Keratinocyte (primary cell): ENCODE data around the gene ATM. TPM values are rescaled to one million over a fixed set of nuclear protein-coding genes. Genes with fewer than 3 reads are reported as not detected.

Source experiments
- DNase-seq: peaks from one replicate; pipeline ENCODE4 v3.0.0-alpha.2; 2011; ENCODE audit warnings: low read depth, missing footprints, low spot score
- FAIRE-seq: peaks from 2 replicates; lab custom pipeline; 2011; peaks lifted over from hg19 to GRCh38; lab: Jason Lieb, UNC
- H2AFZ ChIP-seq: 2 replicates; pipeline ENCODE4 v1.6.0; 2012; ENCODE audit warnings: low read length, control low read depth, inconsistent platforms; ENCODE audit not compliant: control insufficient read depth
- H3K27ac ChIP-seq: 2 replicates; pipeline ENCODE4 v1.5.1; 2011; ENCODE audit warnings: low read length; ENCODE audit not compliant: control insufficient read depth, insufficient read depth
- H3K27me3 ChIP-seq: 3 replicates; pipeline ENCODE4 v1.6.0; 2011; ENCODE audit warnings: low read length; ENCODE audit not compliant: control insufficient read depth, insufficient read depth; ENCODE audit errors: extremely low read depth
- H3K36me3 ChIP-seq, 2 experiments: 2 replicates in 1 of 2; 3 replicates in 1 of 2; pipeline ENCODE4 v1.5.1; 2011; ENCODE audit warnings: low read length in 2 of 2, mild to moderate bottlenecking in 1 of 2; ENCODE audit not compliant: control insufficient read depth in 2 of 2, insufficient read depth in 2 of 2; ENCODE audit errors: extremely low read depth in 1 of 2
- H3K4me1 ChIP-seq: 3 replicates; pipeline ENCODE4 v1.5.1; 2011; ENCODE audit warnings: low read length; ENCODE audit not compliant: control insufficient read depth, insufficient read depth; ENCODE audit errors: extremely low read depth
- H3K4me2 ChIP-seq: 3 replicates; pipeline ENCODE4 v1.6.0; 2011; ENCODE audit warnings: low read depth, low read length; ENCODE audit not compliant: control insufficient read depth, insufficient read depth; ENCODE audit errors: extremely low read depth
- H3K4me3 ChIP-seq, 3 experiments: fragments of 200-600 bp in 1 of 3; sonication (generic) in 1 of 3; 2 replicates in 2 of 3; 3 replicates in 1 of 3; pipeline ENCODE4 v1.5.1; 2011 to 2016; ENCODE audit warnings: low read length in 3 of 3, mild to moderate bottlenecking in 3 of 3, control low read depth in 2 of 3, inconsistent platforms in 1 of 3, low read depth in 1 of 3, mixed read lengths in 1 of 3, mixed run types in 1 of 3, moderate library complexity in 1 of 3; ENCODE audit not compliant: control insufficient read depth in 2 of 3, insufficient read depth in 2 of 3; ENCODE audit errors: extremely low read depth in 1 of 3
- H3K79me2 ChIP-seq: 2 replicates; pipeline ENCODE4 v1.6.0; 2012; ENCODE audit warnings: low read length; ENCODE audit not compliant: control insufficient read depth, insufficient read depth
- H3K9ac ChIP-seq: 3 replicates; pipeline ENCODE4 v1.6.0; 2011; ENCODE audit warnings: low read length; ENCODE audit not compliant: control insufficient read depth, insufficient read depth; ENCODE audit errors: extremely low read depth
- H3K9me1 ChIP-seq: 3 replicates; pipeline ENCODE4 v1.6.0; 2011; ENCODE audit warnings: low read length; ENCODE audit not compliant: control insufficient read depth, insufficient read depth; ENCODE audit errors: extremely low read depth
- H3K9me3 ChIP-seq: 2 replicates; pipeline ENCODE4 v1.5.1; 2012; ENCODE audit warnings: low read depth, low read length; ENCODE audit not compliant: control insufficient read depth
- H4K20me1 ChIP-seq: 3 replicates; pipeline ENCODE4 v1.6.0; 2011; ENCODE audit warnings: low read length; ENCODE audit not compliant: control insufficient read depth, insufficient read depth; ENCODE audit errors: extremely low read depth
- CTCF ChIP-seq, 3 experiments: IDR thresholded peaks in 1 of 3; conservative IDR thresholded peaks in 1 of 3; optimal IDR thresholded peaks in 1 of 3; 2 replicates in 2 of 3; 3 replicates in 1 of 3; pipeline versions ENCODE3 to v1.5.1; 2011; ENCODE audit warnings: low read length in 3 of 3, mild to moderate bottlenecking in 3 of 3, moderate library complexity in 2 of 3, control low read depth in 1 of 3, inconsistent platforms in 1 of 3; ENCODE audit not compliant: insufficient read depth in 2 of 3; ENCODE audit errors: extremely low read depth in 1 of 3
- EZH2 ChIP-seq: IDR thresholded peaks from one replicate; pipeline ENCODE4 v1.6.1; 2012; ENCODE audit warnings: inconsistent platforms, mild to moderate bottlenecking, low read length, moderate library complexity
- dilution Hi-C: fragments of 300-500 bp; cut with MboI; formaldehyde crosslinking; loops from one replicate; pipeline ENCODE4 v1.7.0; 2020; ENCODE audit warnings: low sequenced_read_pairs; ENCODE audit not compliant: extremely low pct_ligation_motif_present
- polyA plus RNA-seq, 5 experiments: library from polyadenylated mRNA; depleted of rRNA in 3 of 5; stranded (reverse) in 3 of 5; stranded (forward) in 1 of 5; unstranded in 1 of 5; fragments of >200 nt; gene quantifications; 1 replicate in 1 of 5; 2 replicates in 3 of 5; 3 replicates in 1 of 5; pipeline versions ENCODE4 v1.2.1 to v1.2.3, GENCODE V29; 2011 to 2012; ENCODE audit warnings: missing spikeins in 2 of 5, low read depth in 1 of 5, low replicate concordance in 1 of 5

Gene ATM
- polyA plus RNA-seq, 1 donor (not counting 4 experiments of a cell fraction or from before 2014, with no cell fraction given) = 28.5 TPM

GRCh38 chr11:108368134-108368533 lies 145.3 kb downstream of the ATM start:
- DNase-seq = no peak
- Histone ChIP-seq H3K9ac (no peak overlapping the region), H3K79me2 (no peaks in the 10 kb centered on the region), H3K27me3 (no peaks in the 10 kb centered on the region), H3K36me3 (peaks cover 1 to 6% of the 10 kb centered on the region in 2 experiments), H3K9me3 (no peaks in the 10 kb centered on the region), H3K27ac (no peak overlapping the region), H4K20me1 (no peaks in the 10 kb centered on the region), H2AFZ (no peak overlapping the region), H3K4me3 (no peak overlapping the region), H3K4me2 (no peak overlapping the region), H3K9me1 (no peaks in the 10 kb centered on the region), H3K4me1 (no peaks in the 10 kb centered on the region)
- no peak for FAIRE-seq
- dilution Hi-C loops = no loop called here
- TF ChIP-seq EZH2 = no peak

- Histone ChIP-seq H3K36me3 (peaks cover 1 to 6% of the 10 kb centered on the region in 2 experiments), H3K27me3 (no peaks in the 10 kb centered on the region), H3K9me3 (no peaks in the 10 kb centered on the region), H3K4me3 (no peak overlapping the region), H3K4me2 (no peak overlapping the region), H3K27ac (no peak overlapping the region), H2AFZ (no peak overlapping the region), H3K9me1 (no peaks in the 10 kb centered on the region), H3K79me2 (no peaks in the 10 kb centered on the region), H3K9ac (no peak overlapping the region), H4K20me1 (no peaks in the 10 kb centered on the region), H3K4me1 (no peaks in the 10 kb centered on the region)
- DNase-seq (no peak), FAIRE-seq (no peak)
- dilution Hi-C loops = no loop called here
- no peak for TF ChIP-seq EZH2
- no peak for TF ChIP-seq CTCF (optimal IDR thresholded peaks at IDR 0.05 in 1 of 3, IDR thresholded peaks at IDR 0.05 in 1 of 3, conservative IDR thresholded peaks at IDR 0.05 in 1 of 3; ENCODE audit: extremely low read depth in 1 of 3, insufficient read depth in 2 of 3, low read length in 3 of 3)
Measured at GRCh38 chr11:108369064-108369463, 146.2 kb downstream of the ATM start.

GRCh38 chr11:108370315-108370714 lies 147.4 kb downstream of the ATM start:
- H3K27ac ChIP-seq = no peak overlapping the region
- H3K4me3 ChIP-seq = no peak overlapping the region
- FAIRE-seq = no peak
- no peaks in the 10 kb centered on the region for H3K4me1 ChIP-seq
- no peaks in the 10 kb centered on the region for H4K20me1 ChIP-seq
- H3K9ac ChIP-seq = no peak overlapping the region
- no peak for TF ChIP-seq CTCF (optimal IDR thresholded peaks at IDR 0.05 in 1 of 3, IDR thresholded peaks at IDR 0.05 in 1 of 3, conservative IDR thresholded peaks at IDR 0.05 in 1 of 3; ENCODE audit: extremely low read depth in 1 of 3, insufficient read depth in 2 of 3, low read length in 3 of 3)
- no peak for TF ChIP-seq EZH2
- no peaks in the 10 kb centered on the region for H3K9me1 ChIP-seq
- H3K4me2 ChIP-seq = no peak overlapping the region
- H3K27me3 ChIP-seq = no peaks in the 10 kb centered on the region
- H3K36me3 ChIP-seq = peaks cover 1 to 2% of the 10 kb centered on the region in 2 experiments
- H3K79me2 ChIP-seq = no peaks in the 10 kb centered on the region
- no peak for DNase-seq
- dilution Hi-C loops = no loop called here
- H3K9me3 ChIP-seq = no peaks in the 10 kb centered on the region
- no peak overlapping the region for H2AFZ ChIP-seq
